Stimulated activated CD8-positive, alpha-beta memory T cell treated with anti-CD3 and anti-CD28 coated beads, Interleukin-15, amount 100 ng/mL, for 4 hours (primary cell): ENCODE results near the gene MAP2K5.
A peak's percentile ranks its signal among the peaks of the same experiment; 100 is the strongest.

Experiments
- DNase-seq, 2 donors: peaks; one replicate each; pipeline ENCODE4 v3.0.0-alpha.2; 2020; ENCODE audit warnings: low read depth in 2 of 2

The MAP2K5 gene

DNA sequence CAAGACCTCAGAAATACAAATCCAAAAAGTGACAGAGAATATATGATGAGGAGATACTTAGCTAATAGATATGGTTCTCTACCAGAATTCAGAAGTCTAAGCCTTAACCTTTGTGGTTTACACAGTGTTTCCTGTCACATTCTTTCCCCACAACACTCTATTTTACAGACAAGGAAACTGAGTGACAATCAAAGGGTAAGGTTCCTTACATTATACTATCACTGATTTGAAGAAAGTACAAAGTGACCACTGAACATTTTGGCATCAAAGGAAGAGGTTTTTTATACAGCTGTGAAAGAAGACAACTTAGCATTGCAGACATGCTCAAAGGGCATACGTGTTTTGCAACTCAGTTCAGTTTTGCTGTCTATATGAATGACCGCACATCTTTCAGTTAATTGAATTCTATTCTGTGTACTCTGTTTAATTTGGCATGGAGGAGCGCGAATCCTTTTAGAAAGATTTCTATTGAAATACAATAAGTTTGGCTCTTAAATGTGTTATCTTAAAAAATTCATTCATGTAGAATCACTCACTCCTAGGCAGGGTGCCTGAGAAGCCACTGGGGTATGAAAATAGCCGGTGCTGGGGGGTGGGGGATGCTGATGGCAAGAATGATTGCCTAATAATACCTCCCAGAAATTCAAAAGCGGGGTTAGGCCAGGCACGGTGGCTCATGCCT lies 216.3 kb downstream of the MAP2K5 start:
- no peak for DNase-seq

DNA sequence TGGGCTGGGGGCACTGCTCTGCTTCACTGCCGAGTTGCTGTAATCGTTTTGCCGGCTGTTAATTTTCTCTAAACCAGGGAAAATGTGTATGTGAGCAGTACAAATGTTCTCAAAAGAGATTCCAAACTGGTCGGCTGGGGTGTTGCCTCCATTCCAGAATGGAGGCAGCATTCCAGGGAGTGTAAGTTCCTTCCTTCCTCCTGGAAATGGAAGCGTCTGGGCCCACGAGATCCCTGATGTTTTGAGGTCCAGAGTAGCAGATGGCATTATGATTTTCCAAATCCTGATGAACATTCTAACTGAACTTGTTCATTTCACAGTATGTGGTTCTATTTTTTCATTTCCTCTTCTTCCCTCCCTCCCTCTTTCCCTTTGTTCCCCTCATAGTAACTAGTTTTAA lies 218.4 kb downstream of the MAP2K5 start:
- DNase-seq = no peak

DNA sequence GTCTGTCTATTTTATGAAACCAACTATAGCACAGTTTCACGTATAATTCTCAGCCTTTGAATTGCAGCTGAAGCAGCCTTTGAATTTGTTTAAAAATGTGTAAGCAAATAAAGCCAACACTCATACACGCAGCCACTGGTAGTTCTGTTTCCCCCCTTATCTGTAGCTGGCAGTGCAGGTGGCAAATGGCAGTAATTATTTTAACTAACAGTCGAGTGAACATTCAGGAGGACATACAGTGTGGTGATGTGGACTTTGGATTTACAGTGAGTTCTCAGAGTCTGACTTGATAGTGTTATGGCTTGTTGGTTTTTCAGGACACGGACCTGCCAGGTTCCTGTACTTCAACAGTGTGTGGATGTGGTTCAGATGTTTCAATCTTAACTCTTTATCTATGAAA lies 218.8 kb downstream of the MAP2K5 start:
- no peak for DNase-seq

DNA sequence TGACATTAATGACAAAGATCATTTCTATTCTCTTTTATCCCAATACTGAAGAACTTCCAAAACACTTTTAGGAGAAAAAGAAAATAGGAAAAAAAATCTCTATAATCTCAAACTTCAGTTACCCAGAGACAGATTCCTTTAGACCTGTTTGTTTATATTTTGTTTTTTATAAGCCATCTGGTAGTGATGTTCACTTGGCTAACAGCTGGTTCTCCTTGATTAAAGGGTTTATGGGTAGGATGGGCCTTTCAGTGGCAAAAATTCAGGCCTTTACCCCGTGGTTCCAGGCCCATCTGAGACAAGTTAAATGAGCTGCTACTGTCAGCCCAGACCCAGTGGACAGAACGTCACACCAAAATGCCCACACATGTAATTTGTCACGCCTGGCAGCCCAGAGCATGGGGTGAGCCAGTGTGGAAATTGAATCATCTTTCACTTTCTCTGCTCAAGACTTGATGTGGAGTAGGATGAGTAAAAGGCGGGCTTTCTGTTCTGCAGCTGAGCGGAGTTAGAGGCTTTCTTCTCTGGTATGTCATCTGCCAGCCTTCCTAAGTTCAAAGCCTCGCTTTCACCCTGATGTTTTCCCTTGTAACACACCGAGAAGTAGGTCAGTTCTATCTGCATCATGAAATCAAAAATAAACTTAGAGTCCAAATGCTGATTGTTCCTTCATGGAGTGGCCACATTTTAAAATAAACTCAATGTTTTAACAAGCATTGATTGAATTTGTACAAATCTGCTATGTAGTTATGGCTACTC lies 220.3 kb downstream of the MAP2K5 start:
- DNase-seq = peak; percentile 11 to 24

DNA sequence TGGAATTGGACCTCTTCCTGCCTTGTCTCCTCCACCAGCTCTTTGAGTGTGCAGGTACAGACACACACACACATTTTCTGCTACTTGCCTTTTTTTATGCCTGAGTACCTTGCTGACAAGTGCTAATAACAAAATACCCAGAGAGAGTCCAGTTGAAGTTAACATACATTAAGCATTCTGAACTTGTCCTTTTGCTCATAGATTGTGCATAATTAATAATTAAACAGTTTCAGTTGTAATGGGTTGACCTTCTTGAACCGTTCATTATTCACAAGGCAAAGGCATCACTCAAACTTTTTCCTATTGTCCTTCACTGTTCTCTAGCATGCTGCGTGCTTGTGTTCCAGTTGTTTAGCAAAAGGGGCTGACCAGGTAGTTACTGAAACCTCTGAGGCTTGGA lies 223.2 kb downstream of the MAP2K5 start:
- DNase-seq = no peak

DNA sequence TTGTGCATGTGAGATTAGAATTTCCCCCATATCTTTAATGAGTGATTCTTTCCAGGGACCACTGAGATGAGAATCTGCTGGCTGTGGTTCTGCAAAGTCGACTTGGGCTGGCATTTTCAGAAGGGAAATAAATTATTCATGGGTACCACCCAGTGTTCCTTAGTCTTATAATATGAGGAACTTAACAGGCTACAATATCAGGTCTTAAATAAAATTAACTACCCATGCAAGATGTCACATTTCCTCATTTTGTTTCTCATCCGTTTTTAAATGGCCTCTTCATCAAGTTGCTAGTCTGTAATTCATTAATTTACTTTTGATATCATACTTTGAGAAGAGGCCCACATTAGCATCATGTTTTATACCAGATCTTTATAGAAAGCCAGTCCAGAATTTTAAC lies 224.5 kb downstream of the MAP2K5 start:
- no peak for DNase-seq

DNA sequence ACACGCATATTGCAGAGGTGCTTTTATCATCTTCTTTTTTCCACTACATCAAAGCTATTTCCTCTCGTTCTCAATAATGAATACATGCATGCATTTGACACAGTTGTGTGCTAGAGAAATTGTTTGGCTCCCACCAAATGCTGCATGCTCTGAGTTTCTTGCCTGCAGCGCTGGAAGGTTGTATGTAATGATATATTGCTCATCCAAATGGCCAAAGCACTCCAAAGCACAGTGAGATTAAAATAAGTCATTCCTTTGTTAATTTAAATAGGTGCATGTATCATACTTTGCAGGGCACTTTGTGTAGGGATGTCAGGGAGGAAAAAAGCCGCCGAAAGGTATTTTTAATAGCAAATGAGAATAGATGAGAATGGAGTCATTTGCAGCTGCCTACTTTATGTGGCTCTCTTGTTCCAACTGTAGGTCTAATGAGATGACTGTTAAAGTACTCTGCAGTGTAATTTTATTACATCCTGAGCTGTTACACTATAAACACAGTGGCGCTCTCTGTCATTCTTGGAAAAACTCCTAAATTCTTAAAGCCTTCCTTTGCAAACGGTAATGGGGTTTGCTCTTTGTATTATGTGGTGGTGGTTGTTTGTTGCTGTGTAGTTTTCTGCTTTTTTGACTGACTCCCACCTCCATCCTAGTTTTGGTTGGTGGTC lies 225.9 kb downstream of the MAP2K5 start:
- DNase-seq = no peak

DNA sequence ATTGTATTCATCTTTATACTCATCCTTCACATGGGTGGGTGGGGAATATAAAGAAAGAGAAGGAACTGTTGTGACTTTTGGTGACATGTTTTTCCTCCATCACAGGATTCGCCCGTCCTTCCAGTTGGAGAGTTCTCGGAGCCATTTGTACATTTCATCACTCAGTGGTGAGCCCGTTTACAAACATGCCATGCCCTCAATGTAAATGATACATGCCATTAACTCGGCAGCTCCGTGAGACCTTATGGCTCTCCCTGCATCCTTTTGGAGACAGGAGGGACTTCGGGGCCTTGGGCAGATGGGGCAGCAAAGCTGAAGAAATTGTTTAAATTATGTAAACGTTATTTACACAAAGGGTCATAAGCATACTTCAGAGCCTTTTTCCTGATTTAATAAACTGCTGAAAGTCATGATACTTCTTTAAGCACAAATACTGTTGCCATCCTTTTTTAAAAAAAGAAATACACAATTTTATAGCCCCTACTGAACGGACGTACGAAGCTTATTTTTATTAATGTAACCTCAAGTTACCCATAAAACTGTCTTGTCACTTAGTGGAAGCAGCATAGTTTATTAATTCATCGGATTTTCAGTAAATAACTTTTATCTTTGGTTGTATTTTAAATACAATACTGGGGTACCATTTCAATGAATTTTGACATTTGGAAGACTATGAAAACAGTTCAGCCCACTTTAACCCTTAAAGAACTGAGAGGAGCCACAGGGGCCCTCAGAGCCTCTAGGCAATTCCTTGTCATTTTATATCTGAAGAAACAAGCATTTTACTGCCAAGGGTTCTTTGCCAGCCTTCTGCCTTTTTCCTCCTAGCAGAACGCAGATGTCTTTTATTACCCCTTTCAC lies 227.2 kb downstream of the MAP2K5 start:
- DNase-seq = no peak

DNA sequence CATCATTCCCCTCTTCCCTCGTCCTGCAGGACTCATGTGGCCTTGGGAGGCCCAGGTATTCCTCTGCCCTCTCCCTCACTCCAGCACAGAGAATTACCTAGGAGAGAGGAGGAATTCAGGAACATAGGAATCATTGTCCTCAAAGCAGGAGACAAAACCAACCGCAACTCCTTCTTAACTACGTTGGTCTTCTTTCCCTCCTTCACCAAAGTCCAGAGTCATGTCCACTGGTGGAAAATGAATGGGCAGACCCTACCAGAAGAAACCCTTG lies 227.8 kb downstream of the MAP2K5 start:
- no peak for DNase-seq

DNA sequence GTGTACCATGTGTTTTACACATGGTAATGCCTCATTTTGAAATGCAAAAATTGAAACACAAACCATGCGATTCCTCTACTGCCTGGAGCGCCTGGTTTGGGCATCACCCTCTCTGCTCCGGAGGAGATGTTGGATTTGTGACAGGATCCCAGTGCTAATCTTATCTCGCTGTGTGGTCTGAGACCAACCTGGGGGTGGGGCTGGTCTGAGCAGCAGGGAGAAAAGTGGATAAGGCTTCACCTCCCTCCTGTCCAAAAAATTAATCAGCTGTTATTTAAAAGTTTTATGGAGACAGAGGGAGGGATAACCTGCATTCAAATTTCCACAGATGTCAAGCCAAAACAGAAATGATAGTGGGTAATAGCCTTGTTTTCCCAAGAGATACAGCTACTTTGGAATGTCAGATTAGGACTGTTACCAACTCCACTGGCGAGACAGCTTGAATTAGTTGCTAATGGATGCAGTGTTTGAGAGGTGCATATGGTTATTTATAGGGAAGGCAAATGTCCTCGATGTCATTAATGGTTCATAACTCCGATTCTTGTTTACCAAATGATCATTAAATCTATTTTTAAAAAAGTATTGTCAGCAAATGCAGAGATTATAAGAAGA lies 228.8 kb downstream of the MAP2K5 start:
- DNase-seq = no peak

DNA sequence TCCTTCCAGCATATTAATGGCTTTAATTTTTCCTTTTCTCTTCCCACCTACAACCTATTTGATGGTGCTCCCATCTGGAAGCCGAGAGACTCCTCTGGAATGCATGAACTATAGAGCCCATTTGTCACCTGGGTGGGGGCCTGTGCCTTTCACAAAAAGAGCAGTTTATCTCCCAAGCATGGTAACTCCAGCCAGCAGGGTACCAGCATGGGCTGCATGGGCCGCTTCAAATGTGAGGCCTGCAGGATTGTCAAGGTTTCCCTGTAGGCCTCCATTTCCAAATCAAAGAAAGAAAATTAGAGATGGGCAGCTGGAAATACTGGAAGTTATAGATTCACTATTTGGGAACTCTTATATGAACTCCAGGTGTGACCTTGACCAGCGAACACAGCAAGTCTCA lies 232.1 kb downstream of the MAP2K5 start:
- DNase-seq = no peak

DNA sequence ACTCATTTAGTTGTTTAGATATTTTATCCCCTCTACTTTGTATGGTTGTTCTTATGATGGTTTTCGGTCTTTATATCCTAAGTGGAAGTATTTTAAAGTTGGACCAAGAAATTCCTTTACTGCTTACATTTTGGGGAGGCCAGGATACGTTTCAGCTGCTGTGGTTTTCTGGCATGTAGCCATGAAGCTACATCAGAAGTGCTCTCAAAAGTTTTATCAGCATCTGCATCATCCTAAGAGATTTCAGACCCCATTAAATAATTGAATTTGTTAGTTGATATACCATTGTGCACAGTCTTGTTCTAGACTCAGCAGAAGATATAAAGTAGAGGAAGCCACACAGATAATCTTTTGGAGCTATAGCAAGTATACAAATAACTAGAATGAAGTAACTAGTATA lies 232.7 kb downstream of the MAP2K5 start:
- DNase-seq = no peak

DNA sequence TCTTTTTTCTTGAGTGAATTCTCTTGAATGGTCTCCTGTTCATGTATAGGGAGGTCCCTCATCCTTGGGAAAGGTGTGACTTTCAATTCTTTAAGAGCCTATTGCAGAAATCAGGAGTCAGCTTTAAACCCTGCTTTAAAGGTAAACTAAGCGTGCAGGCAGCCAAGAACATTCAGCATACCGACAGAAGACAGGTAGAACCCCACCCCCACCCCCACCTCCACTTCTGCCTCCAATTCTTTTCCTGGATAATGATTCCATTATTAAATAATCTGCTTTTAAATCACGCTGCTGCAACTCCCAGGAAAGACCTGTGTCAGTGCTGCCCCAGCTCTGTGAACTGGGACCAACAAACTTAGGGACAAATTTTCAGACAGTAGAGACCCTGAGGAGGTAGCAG lies 233.5 kb downstream of the MAP2K5 start:
- DNase-seq = no peak

DNA sequence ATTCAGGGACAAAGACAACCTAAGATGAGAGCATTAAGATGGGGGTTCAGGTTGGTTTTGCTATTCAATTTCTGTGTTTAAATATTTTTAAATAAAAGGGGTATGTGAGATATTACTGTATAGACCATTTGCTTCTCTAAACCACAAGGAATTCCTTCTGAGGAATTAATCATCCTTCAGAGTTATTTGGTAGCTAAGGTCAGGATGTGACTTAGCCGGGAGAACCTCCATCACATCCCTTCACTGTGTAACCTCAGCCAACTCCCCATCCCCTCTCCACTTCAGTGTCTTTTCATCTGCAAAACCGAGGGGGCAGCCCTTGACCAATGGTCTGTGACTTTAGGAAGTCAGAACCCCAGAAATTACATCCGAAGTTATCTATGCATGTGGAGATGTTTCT lies 234.1 kb downstream of the MAP2K5 start:
- no peak for DNase-seq

DNA sequence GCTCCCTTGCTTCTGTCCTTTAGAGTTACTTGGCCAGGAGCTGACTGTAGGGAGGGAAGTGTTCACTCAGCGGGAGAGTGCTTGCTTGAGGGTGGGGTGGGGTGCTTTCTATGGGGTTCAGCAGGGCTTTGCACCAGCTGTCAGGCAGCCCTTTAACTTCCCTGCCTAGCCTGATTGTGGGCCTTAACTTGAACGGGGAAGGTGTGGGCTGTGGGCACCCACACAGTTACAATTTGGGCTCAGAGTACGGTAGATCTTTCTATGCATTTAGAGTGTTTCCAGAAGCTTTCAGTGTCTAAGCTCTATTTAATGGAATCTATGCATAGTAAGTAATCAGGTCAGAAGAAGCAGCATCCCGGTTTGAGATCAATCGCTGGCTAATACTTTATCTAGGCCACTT lies 234.6 kb downstream of the MAP2K5 start:
- no peak for DNase-seq

DNA sequence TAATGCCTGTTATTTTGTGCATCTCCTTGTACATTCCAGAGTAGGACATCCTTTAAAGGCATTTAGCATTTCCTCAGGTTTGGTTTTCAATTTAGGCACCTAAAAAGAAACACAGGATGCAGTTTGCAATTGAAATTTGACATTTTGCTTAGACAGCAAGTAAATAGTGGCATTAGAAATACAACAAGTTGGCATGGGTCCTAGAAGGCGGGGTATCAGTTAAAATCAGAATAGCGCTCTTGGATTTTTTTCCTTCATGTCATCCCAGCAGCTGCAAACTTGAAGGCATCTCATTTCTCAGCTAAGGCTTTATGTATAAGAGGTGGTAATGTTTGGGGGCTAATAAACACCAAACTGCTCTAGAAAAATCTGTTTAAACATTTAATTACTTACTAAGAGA lies 235.3 kb downstream of the MAP2K5 start:
- no peak for DNase-seq

DNA sequence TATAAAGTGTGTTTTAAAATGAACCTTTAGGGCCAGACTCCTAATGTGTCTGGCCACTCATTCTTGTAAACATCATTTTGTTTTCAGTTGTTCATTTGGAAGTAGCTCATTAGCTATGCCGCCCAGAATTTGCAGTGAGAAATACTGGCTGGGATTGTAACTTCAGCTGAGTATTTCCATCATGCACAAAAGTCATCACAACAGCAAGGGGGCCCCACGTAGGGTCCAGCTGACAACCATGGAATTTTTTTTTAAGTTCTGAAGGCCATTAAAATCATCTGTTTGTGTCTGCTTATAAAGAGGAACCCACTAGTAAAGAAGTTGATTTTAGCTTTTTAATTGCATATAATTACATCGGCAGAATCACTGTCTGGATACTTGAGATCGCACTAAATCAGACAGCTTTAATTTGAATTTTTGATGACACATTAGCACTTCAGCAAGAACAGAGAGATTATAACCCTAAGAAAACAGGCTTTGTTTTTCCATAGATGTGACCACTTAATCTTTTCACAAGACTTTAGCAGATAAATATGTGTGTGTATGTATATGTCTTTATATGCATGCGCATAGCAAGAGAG lies 236.6 kb downstream of the MAP2K5 start:
- DNase-seq = no peak

DNA sequence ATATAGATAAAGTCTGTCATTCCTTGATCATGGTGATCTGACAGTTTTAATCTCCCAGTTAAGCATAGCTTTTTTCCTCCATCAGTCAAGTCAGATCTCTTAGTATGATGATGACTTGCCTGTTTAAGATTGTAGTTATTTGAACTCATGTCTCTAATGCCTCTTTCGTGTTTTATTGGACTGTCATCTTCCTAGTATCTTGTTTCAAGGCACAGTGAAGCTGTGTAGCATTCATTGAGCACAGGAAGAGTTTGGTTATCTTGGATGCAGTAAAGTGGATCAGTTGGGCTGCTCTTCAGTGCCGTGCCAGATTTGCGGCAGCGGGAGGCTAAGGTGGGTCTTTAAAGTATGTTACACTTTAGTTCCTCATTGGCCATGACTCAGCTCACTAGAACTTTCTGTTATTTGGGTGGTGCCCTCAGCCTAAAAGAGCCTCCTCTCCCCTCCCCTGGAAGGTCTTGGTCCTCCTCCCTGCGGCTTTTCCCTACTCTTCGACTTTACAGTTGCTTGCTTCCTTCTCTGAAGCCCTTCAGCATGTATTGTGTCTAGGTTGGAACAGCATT lies 237.1 kb downstream of the MAP2K5 start:
- DNase-seq = no peak

DNA sequence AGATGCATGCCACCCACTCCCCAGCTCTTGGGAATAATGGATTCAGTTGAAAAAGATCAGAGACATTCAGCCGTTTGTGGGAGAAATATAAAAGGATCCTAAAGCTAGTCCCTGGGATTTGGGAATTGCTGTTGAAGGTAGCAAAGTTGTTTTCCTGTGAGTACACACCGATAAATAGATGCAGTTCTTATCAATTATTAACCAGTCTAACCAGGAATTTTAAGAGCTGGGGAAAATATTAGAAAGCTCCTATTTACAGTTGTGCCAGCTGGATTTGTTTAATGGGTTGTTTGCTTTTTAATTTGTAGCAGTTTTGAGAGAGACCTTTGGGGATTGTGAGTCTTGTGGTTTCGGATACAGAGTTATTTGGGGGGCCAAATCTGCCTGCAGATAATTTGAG lies 238.6 kb downstream of the MAP2K5 start:
- DNase-seq = no peak

DNA sequence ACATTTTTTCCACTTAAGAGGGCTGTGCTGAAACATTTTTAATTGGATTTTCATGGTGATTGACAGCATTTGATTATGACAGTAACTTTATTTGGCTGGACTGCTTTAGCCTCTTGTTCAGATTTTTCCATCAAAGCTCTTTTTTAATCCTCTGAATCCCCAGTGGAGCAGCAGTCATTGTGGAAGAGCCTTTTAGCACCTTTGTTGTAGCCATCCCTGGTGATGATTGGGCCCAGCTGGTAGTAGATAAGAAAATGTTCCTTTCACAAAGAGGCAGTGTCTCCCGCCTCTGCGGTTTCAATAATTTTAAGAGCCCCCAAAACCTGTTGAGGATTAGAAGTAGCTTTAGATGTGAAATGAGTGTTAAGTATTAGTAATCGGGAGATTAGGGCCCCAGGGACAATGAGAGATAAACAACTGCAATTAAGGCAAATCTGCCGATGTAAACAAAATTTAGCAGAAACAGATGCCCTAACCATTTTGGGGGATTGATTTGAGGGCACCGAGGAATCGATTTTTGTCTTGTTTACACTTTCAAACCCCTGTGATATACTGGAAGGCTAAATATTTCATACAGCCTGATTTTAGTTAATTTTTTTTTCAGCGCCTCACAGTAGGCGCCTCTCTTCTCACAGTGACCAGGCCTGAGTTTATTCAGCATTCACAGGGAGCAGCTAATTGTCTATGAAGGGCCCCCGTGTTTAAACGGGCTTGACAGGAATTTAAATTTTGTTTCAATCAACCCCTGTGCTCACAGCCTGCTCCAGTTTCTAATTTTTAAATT lies 239.6 kb downstream of the MAP2K5 start:
- no peak for DNase-seq

DNA sequence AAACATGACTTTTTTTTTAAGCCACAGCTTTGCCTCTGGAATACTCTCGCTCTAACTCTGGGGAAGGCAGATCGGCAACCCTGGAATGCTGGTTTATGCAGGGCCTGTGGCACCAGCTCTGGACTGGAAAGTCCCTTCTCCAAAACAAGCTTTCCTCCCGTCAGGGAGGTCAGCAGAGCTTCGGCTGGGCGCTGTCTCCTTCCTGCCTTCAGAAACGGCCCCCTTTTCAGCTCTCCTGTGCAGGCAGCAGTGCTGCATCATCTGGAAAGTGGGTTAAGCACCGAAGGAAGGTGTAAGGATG lies 240.1 kb downstream of the MAP2K5 start:
- no peak for DNase-seq
